Neural progenitor cell (in vitro differentiated cells): Measurements from ENCODE around the gene LHX1. TPM values are rescaled to one million over a fixed set of nuclear protein-coding genes. Genes with fewer than 3 reads are reported as not detected.

Source experiments
- DNase-seq: peaks from one replicate; pipeline ENCODE4 v3.0.0-alpha.2; 2016; ENCODE audit warnings: low spot score
- H2AFZ ChIP-seq: fragments of 200-600 bp; sonication (generic); replicated peaks from 2 replicates; pipeline ENCODE4 v1.6.1; 2016; ENCODE audit warnings: antibody characterized with exemption
- H3F3A ChIP-seq: fragments of 200-600 bp; sonication (generic); 2 replicates; pipeline ENCODE4 v1.6.1; 2016; ENCODE audit warnings: antibody characterized with exemption, low read depth
- H3K27ac ChIP-seq: fragments of 200-600 bp; sonication (generic); 2 replicates; pipeline ENCODE4 v1.5.1; 2016; ENCODE audit warnings: mild to moderate bottlenecking
- H3K27me3 ChIP-seq: fragments of 200-600 bp; sonication (generic); 2 replicates; pipeline ENCODE4 v1.6.1; 2016; ENCODE audit warnings: mild to moderate bottlenecking, moderate library complexity
- H3K36me3 ChIP-seq: fragments of 200-600 bp; sonication (generic); 2 replicates; pipeline ENCODE4 v1.5.1; 2016
- H3K4me1 ChIP-seq: fragments of 200-600 bp; sonication (generic); 2 replicates; pipeline ENCODE4 v1.6.1; 2016; ENCODE audit warnings: mixed run types
- H3K4me2 ChIP-seq: fragments of 200-600 bp; sonication (generic); 2 replicates; pipeline ENCODE4 v1.6.1; 2016
- H3K4me3 ChIP-seq: fragments of 200-600 bp; sonication (generic); 2 replicates; pipeline ENCODE4 v1.5.1; 2016
- H3K79me2 ChIP-seq: fragments of 200-600 bp; sonication (generic); 2 replicates; pipeline ENCODE4 v1.6.1; 2016; ENCODE audit warnings: low read depth
- H3K9ac ChIP-seq: fragments of 200-600 bp; sonication (generic); 2 replicates; pipeline ENCODE4 v1.6.1; 2016
- H3K9me3 ChIP-seq: fragments of 200-600 bp; sonication (generic); 2 replicates; pipeline ENCODE4 v1.5.1; 2016; ENCODE audit warnings: low read depth
- H4K20me1 ChIP-seq: fragments of 200-600 bp; sonication (generic); 2 replicates; pipeline ENCODE4 v1.6.1; 2016; ENCODE audit warnings: low read depth
- H3K27ac Mint-ChIP-seq: 3 replicates; pipeline ENCODE4 v1.8.0; 2021; ENCODE audit warnings: mixed read lengths
- H3K27me3 Mint-ChIP-seq: 2 replicates; pipeline ENCODE4 v1.8.0; 2022; ENCODE audit warnings: low read depth, mild to moderate bottlenecking, inconsistent platforms, moderate library complexity, mixed read lengths; ENCODE audit not compliant: insufficient read depth
- H3K36me3 Mint-ChIP-seq: 3 replicates; pipeline ENCODE4 v1.8.0; 2021; ENCODE audit warnings: mixed read lengths
- H3K4me1 Mint-ChIP-seq: 3 replicates; pipeline ENCODE4 v1.8.0; 2021; ENCODE audit warnings: mixed read lengths
- H3K4me3 Mint-ChIP-seq: 3 replicates; pipeline ENCODE4 v1.8.0; 2021; ENCODE audit warnings: mild to moderate bottlenecking, moderate library complexity, mixed read lengths
- H3K9me3 Mint-ChIP-seq: 3 replicates; pipeline ENCODE4 v1.8.0; 2020; ENCODE audit warnings: mixed read lengths
- CTCF ChIP-seq: fragments of 200-600 bp; sonication (generic); IDR thresholded peaks from 2 replicates; pipeline ENCODE4 v1.5.1; 2017; ENCODE audit warnings: antibody characterized with exemption, mild to moderate bottlenecking
- EZH2 ChIP-seq: fragments of 200-600 bp; sonication (generic); IDR thresholded peaks from 2 replicates; pipeline ENCODE4 v1.6.1; 2017; ENCODE audit warnings: antibody characterized with exemption, mild to moderate bottlenecking, moderate library complexity
- EZH2phosphoT487 ChIP-seq: fragments of 200-600 bp; sonication (generic); IDR thresholded peaks from 2 replicates; pipeline ENCODE4 v1.6.1; 2017; ENCODE audit warnings: antibody characterized with exemption
- total RNA-seq: library from RNA; depleted of rRNA; stranded (reverse); fragments of >200 nt; gene quantifications from 2 replicates; pipeline ENCODE4 v1.2.3, GENCODE V29; 2015; ENCODE audit warnings: low replicate concordance

Gene LHX1
- total RNA-seq, 1 donor from 2014 or later, result not detected

- peaks cover 14% of the 10 kb centered on the region for H3K4me1 Mint-ChIP-seq
- no peak overlapping the region for H3K9ac ChIP-seq
- H4K20me1 ChIP-seq, result no peaks in the 10 kb centered on the region
- no peaks in the 10 kb centered on the region for H3F3A ChIP-seq
- H3K27ac ChIP-seq, result no peak overlapping the region
- H3K36me3 ChIP-seq, result no peaks in the 10 kb centered on the region
- no peak overlapping the region for H3K27ac Mint-ChIP-seq
- peaks cover 20% of the 10 kb centered on the region for H3K4me1 ChIP-seq
- peaks cover 22% of the 10 kb centered on the region for H3K79me2 ChIP-seq
- H3K36me3 Mint-ChIP-seq, result peaks cover 13% of the 10 kb centered on the region
- no peak overlapping the region for H2AFZ ChIP-seq
- H3K4me3 Mint-ChIP-seq, result no peak overlapping the region
- H3K9me3 Mint-ChIP-seq, result no peaks in the 10 kb centered on the region
- no peaks in the 10 kb centered on the region for H3K27me3 ChIP-seq
- DNase-seq, result no peak
- H3K4me2 ChIP-seq, result no peak overlapping the region
- H3K9me3 ChIP-seq, result no peaks in the 10 kb centered on the region
- no peak overlapping the region for H3K4me3 ChIP-seq
- peaks cover 2% of the 10 kb centered on the region for H3K27me3 Mint-ChIP-seq
- no peak for TF ChIP-seq EZH2
- TF ChIP-seq CTCF, result no peak
- TF ChIP-seq EZH2phosphoT487, result no peak
Observed at GRCh38 chr17:36983618-36984017, 46.3 kb downstream of the LHX1 start.

- Histone ChIP-seq H3K9me3 (no peaks in the 10 kb centered on the region), H3K4me3 (no peak overlapping the region), H3K36me3 (no peaks in the 10 kb centered on the region), H3K27ac (no peak overlapping the region), H2AFZ (no peak overlapping the region), H3K27me3 (no peaks in the 10 kb centered on the region), H3K79me2 (no peaks in the 10 kb centered on the region), H3K9ac (no peak overlapping the region), H3K4me2 (no peak overlapping the region), H3K4me1 (no peaks in the 10 kb centered on the region), H3F3A (no peaks in the 10 kb centered on the region), H4K20me1 (no peaks in the 10 kb centered on the region)
- Mint-ChIP-seq H3K27me3 (no peaks in the 10 kb centered on the region), H3K27ac (no peak overlapping the region), H3K4me1 (no peaks in the 10 kb centered on the region), H3K36me3 (peaks cover 13% of the 10 kb centered on the region), H3K4me3 (no peak overlapping the region), H3K9me3 (no peaks in the 10 kb centered on the region)
- DNase-seq, result no peak
- TF ChIP-seq CTCF (no peak), EZH2 (no peak), EZH2phosphoT487 (no peak)
Observed at GRCh38 chr17:36989173-36989572, 51.9 kb downstream of the LHX1 start.

- no peak overlapping the region for H2AFZ ChIP-seq
- peaks cover 31% of the 10 kb centered on the region for H3K36me3 Mint-ChIP-seq
- no peaks in the 10 kb centered on the region for H3K27me3 ChIP-seq
- no peak overlapping the region for H3K4me3 ChIP-seq
- no peak overlapping the region for H3K4me2 ChIP-seq
- no peaks in the 10 kb centered on the region for H3K27me3 Mint-ChIP-seq
- H3K27ac Mint-ChIP-seq, result no peak overlapping the region
- no peak for DNase-seq
- no peaks in the 10 kb centered on the region for H3K4me1 Mint-ChIP-seq
- no peaks in the 10 kb centered on the region for H3F3A ChIP-seq
- H3K27ac ChIP-seq, result no peak overlapping the region
- peaks cover 1% of the 10 kb centered on the region for H3K9me3 Mint-ChIP-seq
- no peaks in the 10 kb centered on the region for H3K9me3 ChIP-seq
- no peak overlapping the region for H3K4me3 Mint-ChIP-seq
- H3K9ac ChIP-seq, result no peak overlapping the region
- no peaks in the 10 kb centered on the region for H3K79me2 ChIP-seq
- H3K36me3 ChIP-seq, result peaks cover 9% of the 10 kb centered on the region
- H3K4me1 ChIP-seq, result no peaks in the 10 kb centered on the region
- TF ChIP-seq EZH2, result no peak
- TF ChIP-seq EZH2phosphoT487, result no peak
- no peak for TF ChIP-seq CTCF
- H4K20me1 ChIP-seq, result no peaks in the 10 kb centered on the region
Observed at GRCh38 chr17:36992701-36993100, 55.4 kb downstream of the LHX1 start.

GRCh38 chr17:36993227-36993626, 56.0 kb downstream of the LHX1 start:
- peaks cover 9% of the 10 kb centered on the region for H3K36me3 ChIP-seq
- no peak overlapping the region for H2AFZ ChIP-seq
- no peak for DNase-seq
- H3K79me2 ChIP-seq, result no peaks in the 10 kb centered on the region
- H3K27ac Mint-ChIP-seq, result no peak overlapping the region
- no peak overlapping the region for H3K27ac ChIP-seq
- no peak overlapping the region for H3K9ac ChIP-seq
- H3K4me1 Mint-ChIP-seq, result no peaks in the 10 kb centered on the region
- H3K4me3 ChIP-seq, result no peak overlapping the region
- H3K9me3 Mint-ChIP-seq, result peaks cover 3% of the 10 kb centered on the region
- no peaks in the 10 kb centered on the region for H3F3A ChIP-seq
- no peak overlapping the region for H3K4me3 Mint-ChIP-seq
- H3K9me3 ChIP-seq, result no peaks in the 10 kb centered on the region
- H3K36me3 Mint-ChIP-seq, result peaks cover 34% of the 10 kb centered on the region
- H3K27me3 Mint-ChIP-seq, result no peaks in the 10 kb centered on the region
- no peaks in the 10 kb centered on the region for H4K20me1 ChIP-seq
- no peaks in the 10 kb centered on the region for H3K4me1 ChIP-seq
- TF ChIP-seq CTCF, result no peak
- TF ChIP-seq EZH2, result no peak
- no peak for TF ChIP-seq EZH2phosphoT487
- H3K27me3 ChIP-seq, result no peaks in the 10 kb centered on the region
- no peak overlapping the region for H3K4me2 ChIP-seq
